ENCODE data around the gene BAIAP2L1. TPM values are rescaled to one million over a fixed set of nuclear protein-coding genes. Genes with fewer than 3 reads are reported as not detected.

BAIAP2L1 gene
- total and polyA plus RNA-seq, 2 of the 8 experiments (the other 6 are each of a cell fraction or from before 2014, with no cell fraction given): 19.2 to 42.9 TPM

GRCh38 chr7:98418271-98418635 is 17.4 kb upstream of the BAIAP2L1 start:
- no peaks in the 10 kb centered on the region for H3K9me3 ChIP-seq (ENCODE audit: insufficient read depth in 2 of 2, low read depth in 1 of 2, low read length in 1 of 2)
- H2BK15ac ChIP-seq (ENCODE audit: low read length): no peak overlapping the region
- no peak overlapping the region for H4K5ac ChIP-seq (ENCODE audit: insufficient read length, low read depth, low read length)
- no peak overlapping the region for H4K91ac ChIP-seq (replicated peaks; ENCODE audit: insufficient read length, low read length)
- H3K79me2 ChIP-seq (ENCODE audit: control insufficient read depth in 1 of 2, insufficient read depth in 2 of 2, low read length in 2 of 2): no peaks in the 10 kb centered on the region
- WGBS, 2 experiments (ENCODE audit: extremely low coverage in 1 of 2, insufficient coverage in 1 of 2, insufficient read length in 1 of 2, insufficient replicate concordance in 2 of 2, low coverage in 1 of 2, low lambda C conversion rate in 2 of 2, missing lambda C conversion rate in 1 of 2): 95% methylated on average over 7 of the region's 7 CpGs; no CpG with 5 or more reads in 1 of the 2 experiments
- no peaks in the 10 kb centered on the region for H3K36me3 ChIP-seq (ENCODE audit: control insufficient read depth in 2 of 4, insufficient read depth in 4 of 4, low read length in 3 of 4)
- POLR2A ChIA-PET (ENCODE audit: partially characterized antibody): no interaction called here
- no peak overlapping the region for H3K23ac ChIP-seq (ENCODE audit: insufficient read length)
- TF ChIP-seq SUZ12 (IDR thresholded peaks at IDR 0.05; ENCODE audit: low read length): no peak
- no peak for TF ChIP-seq TCF12 (IDR thresholded peaks at IDR 0.05; ENCODE audit: low read depth, low read length)
- TF ChIP-seq ATF3 (IDR thresholded peaks at IDR 0.05; ENCODE audit: insufficient read depth, low read depth, low read length): no peak
- TF ChIP-seq SRF (IDR thresholded peaks at IDR 0.05; ENCODE audit: low read depth, low read length): no peak
- TF ChIP-seq KDM5A (IDR thresholded peaks at IDR 0.05; ENCODE audit: low read length): no peak
- TF ChIP-seq RXRA (IDR thresholded peaks at IDR 0.05; ENCODE audit: insufficient read depth, low read depth, low read length): no peak
- no peak for TF ChIP-seq SAP30 (IDR thresholded peaks at IDR 0.05; ENCODE audit: insufficient read depth, insufficient replicate concordance, low read length)
- TF ChIP-seq FOSL1 (IDR thresholded peaks at IDR 0.05; ENCODE audit: insufficient read depth, low read depth, low read length): no peak
- TF ChIP-seq RBBP5 (IDR thresholded peaks at IDR 0.05; ENCODE audit: borderline replicate concordance, low read depth, low read length): no peak
- no peak for TF ChIP-seq HDAC2 (IDR thresholded peaks at IDR 0.05; ENCODE audit: borderline replicate concordance in 1 of 2, low read depth in 2 of 2, low read length in 2 of 2)
- H2AK5ac ChIP-seq (ENCODE audit: low read depth, low read length): no peak overlapping the region
- no peaks in the 10 kb centered on the region for H3K79me1 ChIP-seq (ENCODE audit: low read depth, low read length)
- H2BK12ac ChIP-seq (ENCODE audit: low read depth, low read length): no peak overlapping the region
- no peak overlapping the region for H3K9ac ChIP-seq (replicated peaks in 1 of 4; ENCODE audit: extremely low read depth in 1 of 4, low read depth in 3 of 4, low read length in 3 of 4)
- H3K27ac ChIP-seq (ENCODE audit: low read depth, low read length): no peak overlapping the region
- H3K4me3 ChIP-seq (ENCODE audit: extremely low read depth in 1 of 4, insufficient read depth in 2 of 4, low read depth in 3 of 4, low read length in 4 of 4): no peak overlapping the region
- H2BK20ac ChIP-seq (ENCODE audit: low read length): no peak overlapping the region
- no peak overlapping the region for H3K18ac ChIP-seq (ENCODE audit: extremely low read depth, low read length)
- no peaks in the 10 kb centered on the region for H4K20me1 ChIP-seq (replicated peaks in 1 of 2; ENCODE audit: control insufficient read depth in 1 of 2, insufficient read depth in 2 of 2, low read length in 2 of 2)
- H2AFZ ChIP-seq (ENCODE audit: low read length): no peak overlapping the region
- H3K4me2 ChIP-seq (ENCODE audit: insufficient read depth in 1 of 2, low read depth in 2 of 2, low read length in 2 of 2): no peak overlapping the region
- H4K8ac ChIP-seq (ENCODE audit: extremely low read depth, insufficient read depth, low read length): no peak overlapping the region
- FAIRE-seq (no peak), DNase-seq (ENCODE audit: low read depth in 1 of 2, low spot score in 2 of 2) (no peak)
- no peak overlapping the region for H2BK120ac ChIP-seq (replicated peaks; ENCODE audit: low read depth, low read length)
- no peak overlapping the region for H3K14ac ChIP-seq (ENCODE audit: insufficient read length)
- no peak overlapping the region for H2BK5ac ChIP-seq (ENCODE audit: low read depth, low read length)
- no peaks in the 10 kb centered on the region for H3K4me1 ChIP-seq (replicated peaks in 1 of 4; ENCODE audit: control insufficient read depth in 3 of 4, insufficient read depth in 4 of 4, low read length in 3 of 4)
- no peak overlapping the region for H3K56ac ChIP-seq (replicated peaks; ENCODE audit: insufficient read length, low read depth, low read length)
- no peak overlapping the region for H3K4ac ChIP-seq (replicated peaks; ENCODE audit: insufficient read length, low read depth, low read length)
- peaks cover 0 to 2% (median 0%) of the 10 kb centered on the region in 4 experiments; a peak in 1 of 7 replicates for H3K27me3 ChIP-seq (replicated peaks in 1 of 4; ENCODE audit: control insufficient read depth in 3 of 4, extremely low read depth in 1 of 4, insufficient read depth in 3 of 4, low read length in 3 of 4)
- CTCF ChIA-PET (ENCODE audit: partially characterized antibody): interaction anchor here (0.7 to 20.6 kb wide), 9 partner anchors 9 to 417 kb away, joined by 3 to 365 read pairs (median 4); no protein-coding TSS in a partner anchor
- H3K23me2 ChIP-seq (ENCODE audit: low read depth, low read length): no peaks in the 10 kb centered on the region
